IMR-90 (cell line): ENCODE measurements around the gene PDE8B. TPM values are rescaled to one million over a fixed set of nuclear protein-coding genes. Genes with fewer than 3 reads are reported as not detected.

Experiments used
- ATAC-seq: fragments of 200-7000 bp; cut with Tn5 transposase; 2 replicates; pipeline ENCODE4 v1.9.1; 2020; ENCODE audit warnings: low read depth, mild to moderate bottlenecking, moderate library complexity
- BruUV-seq: library from RNA; stranded (reverse); fragments of 400-500 nt; replicated peaks from 2 replicates; lab custom pipeline; 2021; lab: Mats Ljungman, UMichigan
- CTCF ChIA-PET: fragments of 300-600 bp; formaldehyde crosslinking; extraction: SDS; loops from one replicate; lab custom pipeline; 2021; ENCODE audit warnings: antibody characterized with exemption; lab: Yijun Ruan, JAX
- POLR2A ChIA-PET: fragments of 300-600 bp; sonication (Branson Sonifier 250); formaldehyde crosslinking; loops from one replicate; lab custom pipeline; 2022; ENCODE audit warnings: antibody characterized with exemption; ENCODE audit not compliant: unreplicated experiment; lab: Charles Lee
- DNase-seq: peaks from one replicate; pipeline ENCODE4 v3.0.0; 2013
- H2AFZ ChIP-seq: replicated peaks from 2 replicates; pipeline ENCODE3; 2013; ENCODE audit warnings: low read length, mild to moderate bottlenecking; ENCODE audit not compliant: poor library complexity
- H2AK5ac ChIP-seq: 2 replicates; pipeline ENCODE4 v1.6.1; 2013; ENCODE audit warnings: low read depth, low read length, inconsistent platforms
- H2AK9ac ChIP-seq: replicated peaks from 2 replicates; pipeline ENCODE3; 2013; ENCODE audit warnings: mild to moderate bottlenecking, low read depth, low read length, moderate library complexity; ENCODE audit not compliant: poor library complexity
- H2BK120ac ChIP-seq: 2 replicates; pipeline ENCODE4 v1.6.1; 2013; ENCODE audit warnings: low read depth, low read length, inconsistent platforms
- H2BK15ac ChIP-seq: 3 replicates; pipeline ENCODE4 v1.6.1; 2013; ENCODE audit warnings: low read depth, low read length, inconsistent platforms
- H2BK20ac ChIP-seq: 2 replicates; pipeline ENCODE4 v1.6.1; 2013; ENCODE audit warnings: low read depth, mild to moderate bottlenecking, inconsistent platforms, low read length, moderate library complexity
- H2BK5ac ChIP-seq: 2 replicates; pipeline ENCODE4 v1.6.1; 2013; ENCODE audit warnings: mild to moderate bottlenecking, low read depth, low read length, inconsistent platforms; ENCODE audit not compliant: poor library complexity, severe bottlenecking
- H3K14ac ChIP-seq: replicated peaks from 2 replicates; pipeline ENCODE4 v1.6.1; 2013; ENCODE audit warnings: low read depth, low read length, inconsistent platforms
- H3K18ac ChIP-seq: 2 replicates; pipeline ENCODE4 v1.6.1; 2013; ENCODE audit warnings: low read depth, low read length, control low read depth
- H3K23ac ChIP-seq: 2 replicates; pipeline ENCODE4 v1.6.1; 2013; ENCODE audit warnings: low read depth, low read length, inconsistent platforms
- H3K27ac ChIP-seq: 2 replicates; pipeline ENCODE4 v1.5.1; 2013; ENCODE audit warnings: mild to moderate bottlenecking, control low read depth, low read length; ENCODE audit not compliant: insufficient read depth
- H3K27me3 ChIP-seq: 2 replicates; pipeline ENCODE4 v1.6.1; 2013; ENCODE audit warnings: low read length; ENCODE audit not compliant: control insufficient read depth, insufficient read depth
- H3K36me3 ChIP-seq: 2 replicates; pipeline ENCODE4 v1.6.1; 2013; ENCODE audit warnings: low read length, mixed read lengths; ENCODE audit not compliant: control insufficient read depth, insufficient read depth
- H3K4ac ChIP-seq: 2 replicates; pipeline ENCODE4 v1.6.1; 2013; ENCODE audit warnings: low read depth, low read length, inconsistent platforms
- H3K4me1 ChIP-seq: 2 replicates; pipeline ENCODE4 v1.6.1; 2013; ENCODE audit warnings: low read length, mixed read lengths; ENCODE audit not compliant: control insufficient read depth, insufficient read depth
- H3K4me2 ChIP-seq: 2 replicates; pipeline ENCODE4 v1.6.1; 2013; ENCODE audit warnings: low read depth, mild to moderate bottlenecking, control low read depth, low read length, moderate library complexity
- H3K4me3 ChIP-seq: 2 replicates; pipeline ENCODE4 v1.5.1; 2013; ENCODE audit warnings: low read depth, mild to moderate bottlenecking, control low read depth, low read length, moderate library complexity; ENCODE audit not compliant: insufficient read depth
- H3K56ac ChIP-seq: 2 replicates; pipeline ENCODE4 v1.6.1; 2013; ENCODE audit warnings: low read length, inconsistent platforms; ENCODE audit not compliant: insufficient read depth; ENCODE audit errors: extremely low read depth
- H3K79me1 ChIP-seq, 2 experiments: 2 replicates each; pipeline ENCODE4 v1.6.1; 2013; ENCODE audit warnings: low read length in 2 of 2, inconsistent platforms in 1 of 2, low read depth in 1 of 2
- H3K9ac ChIP-seq: 2 replicates; pipeline ENCODE4 v1.6.1; 2013; ENCODE audit warnings: low read depth, low read length, control low read depth
- H3K9me1 ChIP-seq: 2 replicates; pipeline ENCODE4 v1.6.1; 2013; ENCODE audit warnings: low read length, inconsistent platforms; ENCODE audit not compliant: insufficient read depth
- H3K9me3 ChIP-seq: 2 replicates; pipeline ENCODE4 v1.6.1; 2013; ENCODE audit warnings: low read length; ENCODE audit not compliant: control insufficient read depth, insufficient read depth
- H4K20me1 ChIP-seq: 2 replicates; pipeline ENCODE4 v1.6.1; 2013; ENCODE audit warnings: low read length, inconsistent platforms; ENCODE audit not compliant: insufficient read depth
- H4K5ac ChIP-seq: 2 replicates; pipeline ENCODE4 v1.6.1; 2013; ENCODE audit warnings: mild to moderate bottlenecking, low read depth, low read length, control low read depth
- H4K8ac ChIP-seq, 2 experiments: 2 replicates each; pipeline ENCODE4 v1.6.1; 2013; ENCODE audit warnings: low read depth in 2 of 2, low read length in 2 of 2, control low read depth in 1 of 2, inconsistent platforms in 1 of 2
- H4K91ac ChIP-seq: 2 replicates; pipeline ENCODE4 v1.6.1; 2013; ENCODE audit warnings: low read depth, low read length, inconsistent platforms; ENCODE audit not compliant: insufficient read depth
- BHLHE40 ChIP-seq: fragments of 150-350 bp; IDR thresholded peaks from 2 replicates; pipeline ENCODE4 v1.6.1; 2016; ENCODE audit warnings: mild to moderate bottlenecking, low read depth, low read length
- CEBPB ChIP-seq: IDR thresholded peaks from 2 replicates; pipeline ENCODE4 v1.6.1; 2012; ENCODE audit warnings: low read depth, low read length, improper control_type of control experiment
- CHD1 ChIP-seq: IDR thresholded peaks from 2 replicates; pipeline ENCODE4 v1.6.1; 2012; ENCODE audit warnings: low read depth, low read length, improper control_type of control experiment
- CTCF ChIP-seq: conservative IDR thresholded peaks from 2 replicates; pipeline ENCODE4 v1.5.1; 2012; ENCODE audit warnings: mild to moderate bottlenecking, low read depth, low read length, improper control_type of control experiment
- ELK1 ChIP-seq: fragments of 150-350 bp; IDR thresholded peaks from 2 replicates; pipeline ENCODE4 v1.6.1; 2016; ENCODE audit warnings: low read depth, mild to moderate bottlenecking, low read length, moderate library complexity, borderline replicate concordance
- FOS ChIP-seq: fragments of 150-350 bp; IDR thresholded peaks from 2 replicates; pipeline ENCODE4 v1.6.1; 2016; ENCODE audit warnings: low read depth, low read length
- MAFK ChIP-seq: IDR thresholded peaks from 2 replicates; pipeline ENCODE4 v1.6.1; 2012; ENCODE audit warnings: low read depth, low read length, improper control_type of control experiment
- MAZ ChIP-seq: IDR thresholded peaks from 2 replicates; pipeline ENCODE4 v1.6.1; 2012; ENCODE audit warnings: low read depth, mild to moderate bottlenecking, low read length, improper control_type of control experiment, moderate library complexity, borderline replicate concordance
- MXI1 ChIP-seq: IDR thresholded peaks from 2 replicates; pipeline ENCODE4 v1.6.1; 2012; ENCODE audit warnings: low read depth, mild to moderate bottlenecking, low read length, moderate library complexity, borderline replicate concordance
- NFE2L2 ChIP-seq: fragments of 150-350 bp; IDR thresholded peaks from 2 replicates; pipeline ENCODE4 v1.6.1; 2016; ENCODE audit warnings: low read depth, mild to moderate bottlenecking, low read length
- POLR2A ChIP-seq: IDR thresholded peaks from 2 replicates; pipeline ENCODE4 v1.6.1; 2012; ENCODE audit warnings: mild to moderate bottlenecking, low read depth, low read length
- RAD21 ChIP-seq: IDR thresholded peaks from 2 replicates; pipeline ENCODE4 v1.6.1; 2012; ENCODE audit warnings: low read length, improper control_type of control experiment
- RCOR1 ChIP-seq: IDR thresholded peaks from 2 replicates; pipeline ENCODE4 v1.6.1; 2012; ENCODE audit warnings: mild to moderate bottlenecking, low read length, improper control_type of control experiment; ENCODE audit not compliant: insufficient replicate concordance
- RFX5 ChIP-seq: IDR thresholded peaks from 2 replicates; pipeline ENCODE4 v1.8.0; 2012; ENCODE audit warnings: low read depth, mild to moderate bottlenecking, low read length, moderate library complexity
- SMC3 ChIP-seq: fragments of 150-350 bp; IDR thresholded peaks from 2 replicates; pipeline ENCODE4 v1.6.1; 2016; ENCODE audit warnings: low read depth, mild to moderate bottlenecking, antibody characterized with exemption, low read length, moderate library complexity
- USF2 ChIP-seq: fragments of 150-350 bp; IDR thresholded peaks from 2 replicates; pipeline ENCODE4 v1.6.1; 2017; ENCODE audit warnings: mild to moderate bottlenecking, antibody characterized with exemption, low read length, low read depth
- WGBS, 2 experiments: methylation state at CpG; one replicate each; pipeline versions ENCODE4 v1.1.5 to v1.1.7; 2013; ENCODE audit warnings: missing lambda C conversion rate in 2 of 2; ENCODE audit not compliant: insufficient read length in 1 of 2; ENCODE audit errors: extremely low coverage in 2 of 2; 5-methylcytosine and 5-hydroxymethylcytosine counted together
- dilution Hi-C: fragments of 300-500 bp; cut with HindIII; formaldehyde crosslinking; loops from one replicate; pipeline ENCODE4 v1.14.3; 2018; ENCODE audit warnings: low sequenced_read_pairs; ENCODE audit not compliant: unreplicated experiment
- in situ Hi-C: fragments of 300-500 bp; cut with MboI; formaldehyde crosslinking; loops from 3 replicates; pipeline ENCODE4 v1.14.3; 2019; ENCODE audit warnings: low sequenced_read_pairs, inconsistent platforms, mixed read lengths
- intact Hi-C: fragments of 100-400 bp; cut with micrococcal nuclease; formaldehyde crosslinking; loops from 2 replicates; pipeline ENCODE4 v1.10.0; 2022
- polyA plus RNA-seq, 3 experiments: library from polyadenylated mRNA; depleted of rRNA; stranded (reverse); fragments of >200 nt; gene quantifications; 2 replicates each; pipeline ENCODE4 v1.2.3, GENCODE V29; 2012; ENCODE audit warnings: low replicate concordance in 1 of 3
- total RNA-seq: library from RNA; depleted of rRNA; stranded (reverse); fragments of >200 nt; gene quantifications from 2 replicates; pipeline ENCODE4 v1.2.3, GENCODE V29; 2012

Gene PDE8B
- total and polyA plus RNA-seq, 2 of the 4 experiments (the other 2 are of a cell fraction) = under 0.01 to 0.03 TPM

- no peaks in the 10 kb centered on the region for H4K20me1 ChIP-seq
- no peak overlapping the region for H3K4me3 ChIP-seq
- H3K4me2 ChIP-seq = no peak overlapping the region
- H2AK9ac ChIP-seq = no peak overlapping the region
- peak overlapping the region; percentile 50; the same call in 1 of the 2 replicates for H3K14ac ChIP-seq
- no peak overlapping the region for H2BK120ac ChIP-seq
- no peak for ATAC-seq
- no peak overlapping the region for H3K18ac ChIP-seq
- in situ Hi-C loops = no loop called here
- POLR2A ChIA-PET = interaction anchor here (0.6 kb wide), 1 partner anchor 10 kb away, joined by 3 read pairs; no protein-coding TSS in a partner anchor
- TF ChIP-seq USF2 = no peak
- no peak for TF ChIP-seq NFE2L2
- TF ChIP-seq SMC3 = no peak
- no peak for TF ChIP-seq FOS
- no peak for TF ChIP-seq CEBPB
- no peak for TF ChIP-seq ELK1
- no peak for TF ChIP-seq BHLHE40
- TF ChIP-seq POLR2A = no peak
- no peak for TF ChIP-seq MXI1
- no peak for TF ChIP-seq RFX5
- no peak for TF ChIP-seq RAD21
- no peak for TF ChIP-seq RCOR1
- no peak for TF ChIP-seq MAZ
- no peak for TF ChIP-seq CHD1
- no peak for TF ChIP-seq CTCF
- no peak for TF ChIP-seq MAFK
- H4K91ac ChIP-seq = no peak overlapping the region
- H3K36me3 ChIP-seq = no peaks in the 10 kb centered on the region
- H2AFZ ChIP-seq = no peak overlapping the region
- peaks cover 8% of the 10 kb centered on the region for H3K4me1 ChIP-seq
- H2BK20ac ChIP-seq = no peak overlapping the region
- dilution Hi-C loops = no loop called here
- H3K79me1 ChIP-seq = no peaks in the 10 kb centered on the region
- H2AK5ac ChIP-seq = peak overlapping the region; percentile 23; the same call in 1 of the 2 replicates
- H3K9ac ChIP-seq = no peak overlapping the region
- H3K9me3 ChIP-seq = no peaks in the 10 kb centered on the region
- H3K4ac ChIP-seq = no peak overlapping the region
- H3K56ac ChIP-seq = no peak overlapping the region
- H2BK15ac ChIP-seq = no peak overlapping the region; the same call in 2 of the 3 replicates
- no peak overlapping the region for H4K5ac ChIP-seq
- no peak overlapping the region for H3K27ac ChIP-seq
- WGBS, 2 experiments = no CpG with 5 or more reads among the region's 3 CpGs
- no peak overlapping the region for H2BK5ac ChIP-seq
- CTCF ChIA-PET = no interaction called here
- H3K9me1 ChIP-seq = peaks cover 13% of the 10 kb centered on the region
- peak; percentile 65 for DNase-seq
- H3K23ac ChIP-seq = no peak overlapping the region
- intact Hi-C loops = no loop called here
- H4K8ac ChIP-seq = no peak overlapping the region; a peak in 1 of 4 replicates
- BruUV-seq = no TSS peak
- peaks cover 2% of the 10 kb centered on the region; the same call in 1 of the 2 replicates for H3K27me3 ChIP-seq
These were observed 146.3 kb downstream of the PDE8B start for GRCh38 chr5:77356740-77357139.
